Measurements from ENCODE around the gene SETD5. TPM values are rescaled to one million over a fixed set of nuclear protein-coding genes. Genes with fewer than 3 reads are reported as not detected.

Gene SETD5
- total RNA-seq, 1 experiment from 2014 or later, result 279 TPM

DNA sequence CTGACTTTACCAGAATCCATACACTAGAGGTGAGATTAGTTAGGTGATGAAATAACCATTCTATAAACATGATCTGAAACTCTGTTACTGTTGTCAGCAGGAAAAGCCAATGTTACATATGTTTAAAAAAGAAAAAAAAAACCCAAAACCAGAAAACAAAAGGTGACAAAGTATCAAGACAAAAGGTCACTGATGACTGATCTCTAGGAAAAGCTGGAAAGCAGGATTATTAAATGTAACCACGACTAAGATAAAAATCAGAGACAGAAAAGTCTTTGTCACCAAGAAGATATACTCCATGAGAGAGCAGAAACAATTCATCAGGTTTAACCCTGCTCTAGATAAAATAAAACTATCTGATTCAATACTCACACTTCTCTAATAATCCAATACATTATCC, 5.4 kb upstream of the SETD5 start:
- POLR2A ChIA-PET, result no interaction called here
- H3K36me3 Mint-ChIP-seq, result peaks cover 65% of the 10 kb centered on the region
- ATAC-seq, result no peak
- H3K9me3 Mint-ChIP-seq, result no peaks in the 10 kb centered on the region
- no peaks in the 10 kb centered on the region for H3K27me3 Mint-ChIP-seq (ENCODE audit: low read depth)
- H3K27ac Mint-ChIP-seq, result peak overlapping the region; percentile 45
- CTCF ChIA-PET, result interaction anchor here (0.6 to 1.0 kb wide), 2 partner anchors 39 to 175 kb away, joined by 3 read pairs; no protein-coding TSS in a partner anchor
- DNase-seq (ENCODE audit: low spot score), result no peak
- H3K4me3 Mint-ChIP-seq, result no peak overlapping the region
- peaks cover 22% of the 10 kb centered on the region for H3K4me1 Mint-ChIP-seq
- no peak for TF ChIP-seq CREB1 (CRISPR knock-in tag; IDR thresholded peaks at IDR 0.05)
- no peak for TF ChIP-seq NR3C1 (CRISPR knock-in tag; conservative IDR thresholded peaks at IDR 0.05; ENCODE audit: low read depth)
- TF ChIP-seq, protein P1, sequence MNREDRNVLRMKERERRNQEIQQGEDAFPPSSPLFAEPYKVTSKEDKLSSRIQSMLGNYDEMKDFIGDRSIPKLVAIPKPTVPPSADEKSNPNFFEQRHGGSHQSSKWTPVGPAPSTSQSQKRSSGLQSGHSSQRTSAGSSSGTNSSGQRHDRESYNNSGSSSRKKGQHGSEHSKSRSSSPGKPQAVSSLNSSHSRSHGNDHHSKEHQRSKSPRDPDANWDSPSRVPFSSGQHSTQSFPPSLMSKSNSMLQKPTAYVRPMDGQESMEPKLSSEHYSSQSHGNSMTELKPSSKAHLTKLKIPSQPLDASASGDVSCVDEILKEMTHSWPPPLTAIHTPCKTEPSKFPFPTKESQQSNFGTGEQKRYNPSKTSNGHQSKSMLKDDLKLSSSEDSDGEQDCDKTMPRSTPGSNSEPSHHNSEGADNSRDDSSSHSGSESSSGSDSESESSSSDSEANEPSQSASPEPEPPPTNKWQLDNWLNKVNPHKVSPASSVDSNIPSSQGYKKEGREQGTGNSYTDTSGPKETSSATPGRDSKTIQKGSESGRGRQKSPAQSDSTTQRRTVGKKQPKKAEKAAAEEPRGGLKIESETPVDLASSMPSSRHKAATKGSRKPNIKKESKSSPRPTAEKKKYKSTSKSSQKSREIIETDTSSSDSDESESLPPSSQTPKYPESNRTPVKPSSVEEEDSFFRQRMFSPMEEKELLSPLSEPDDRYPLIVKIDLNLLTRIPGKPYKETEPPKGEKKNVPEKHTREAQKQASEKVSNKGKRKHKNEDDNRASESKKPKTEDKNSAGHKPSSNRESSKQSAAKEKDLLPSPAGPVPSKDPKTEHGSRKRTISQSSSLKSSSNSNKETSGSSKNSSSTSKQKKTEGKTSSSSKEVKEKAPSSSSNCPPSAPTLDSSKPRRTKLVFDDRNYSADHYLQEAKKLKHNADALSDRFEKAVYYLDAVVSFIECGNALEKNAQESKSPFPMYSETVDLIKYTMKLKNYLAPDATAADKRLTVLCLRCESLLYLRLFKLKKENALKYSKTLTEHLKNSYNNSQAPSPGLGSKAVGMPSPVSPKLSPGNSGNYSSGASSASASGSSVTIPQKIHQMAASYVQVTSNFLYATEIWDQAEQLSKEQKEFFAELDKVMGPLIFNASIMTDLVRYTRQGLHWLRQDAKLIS (CRISPR knock-in tag; IDR thresholded peaks at IDR 0.05; ENCODE audit: borderline replicate concordance), result no peak
- TF ChIP-seq EMX1 (CRISPR knock-in tag; IDR thresholded peaks at IDR 0.05), result no peak
- TF ChIP-seq, protein P2, sequence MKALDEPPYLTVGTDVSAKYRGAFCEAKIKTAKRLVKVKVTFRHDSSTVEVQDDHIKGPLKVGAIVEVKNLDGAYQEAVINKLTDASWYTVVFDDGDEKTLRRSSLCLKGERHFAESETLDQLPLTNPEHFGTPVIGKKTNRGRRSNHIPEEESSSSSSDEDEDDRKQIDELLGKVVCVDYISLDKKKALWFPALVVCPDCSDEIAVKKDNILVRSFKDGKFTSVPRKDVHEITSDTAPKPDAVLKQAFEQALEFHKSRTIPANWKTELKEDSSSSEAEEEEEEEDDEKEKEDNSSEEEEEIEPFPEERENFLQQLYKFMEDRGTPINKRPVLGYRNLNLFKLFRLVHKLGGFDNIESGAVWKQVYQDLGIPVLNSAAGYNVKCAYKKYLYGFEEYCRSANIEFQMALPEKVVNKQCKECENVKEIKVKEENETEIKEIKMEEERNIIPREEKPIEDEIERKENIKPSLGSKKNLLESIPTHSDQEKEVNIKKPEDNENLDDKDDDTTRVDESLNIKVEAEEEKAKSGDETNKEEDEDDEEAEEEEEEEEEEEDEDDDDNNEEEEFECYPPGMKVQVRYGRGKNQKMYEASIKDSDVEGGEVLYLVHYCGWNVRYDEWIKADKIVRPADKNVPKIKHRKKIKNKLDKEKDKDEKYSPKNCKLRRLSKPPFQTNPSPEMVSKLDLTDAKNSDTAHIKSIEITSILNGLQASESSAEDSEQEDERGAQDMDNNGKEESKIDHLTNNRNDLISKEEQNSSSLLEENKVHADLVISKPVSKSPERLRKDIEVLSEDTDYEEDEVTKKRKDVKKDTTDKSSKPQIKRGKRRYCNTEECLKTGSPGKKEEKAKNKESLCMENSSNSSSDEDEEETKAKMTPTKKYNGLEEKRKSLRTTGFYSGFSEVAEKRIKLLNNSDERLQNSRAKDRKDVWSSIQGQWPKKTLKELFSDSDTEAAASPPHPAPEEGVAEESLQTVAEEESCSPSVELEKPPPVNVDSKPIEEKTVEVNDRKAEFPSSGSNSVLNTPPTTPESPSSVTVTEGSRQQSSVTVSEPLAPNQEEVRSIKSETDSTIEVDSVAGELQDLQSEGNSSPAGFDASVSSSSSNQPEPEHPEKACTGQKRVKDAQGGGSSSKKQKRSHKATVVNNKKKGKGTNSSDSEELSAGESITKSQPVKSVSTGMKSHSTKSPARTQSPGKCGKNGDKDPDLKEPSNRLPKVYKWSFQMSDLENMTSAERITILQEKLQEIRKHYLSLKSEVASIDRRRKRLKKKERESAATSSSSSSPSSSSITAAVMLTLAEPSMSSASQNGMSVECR (CRISPR knock-in tag; IDR thresholded peaks at IDR 0.05; ENCODE audit: borderline replicate concordance), result no peak
- TF ChIP-seq, protein P3, sequence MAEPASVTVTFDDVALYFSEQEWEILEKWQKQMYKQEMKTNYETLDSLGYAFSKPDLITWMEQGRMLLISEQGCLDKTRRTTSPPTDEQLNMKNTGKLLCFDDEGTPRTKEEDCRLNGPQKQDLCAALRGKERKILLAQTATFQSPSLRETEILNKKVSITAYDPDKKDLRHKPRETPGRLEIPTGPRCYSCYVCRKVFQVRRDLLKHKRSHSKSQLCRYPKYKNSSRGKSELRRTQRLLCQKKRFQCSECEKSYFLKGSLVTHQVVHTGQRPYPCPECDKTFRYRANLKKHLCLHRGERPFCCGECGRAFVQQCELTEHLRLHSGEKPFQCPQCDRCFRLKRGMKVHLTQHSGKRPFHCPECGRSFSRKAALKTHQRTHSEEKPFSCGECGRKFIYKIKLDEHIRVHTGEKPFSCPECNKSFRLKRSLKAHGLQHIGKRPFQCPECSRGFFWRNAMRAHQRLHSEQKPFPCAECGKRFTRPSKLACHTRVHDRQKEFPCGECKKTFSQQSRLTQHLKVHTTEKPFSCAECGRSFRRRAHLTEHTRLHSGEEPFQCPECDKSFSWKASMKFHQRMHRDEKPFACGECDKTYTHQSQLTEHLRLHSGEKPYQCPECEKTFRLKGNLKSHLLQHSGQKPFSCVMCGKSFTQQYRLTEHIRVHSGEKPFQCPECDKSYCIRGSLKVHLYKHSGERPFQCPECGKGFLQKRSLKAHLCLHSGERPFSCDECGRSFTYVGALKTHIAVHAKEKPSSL (CRISPR knock-in tag; conservative IDR thresholded peaks at IDR 0.05), result no peak
- no peak for TF ChIP-seq SOX15 (CRISPR knock-in tag; IDR thresholded peaks at IDR 0.05)
- TF ChIP-seq MXD4 (CRISPR knock-in tag; IDR thresholded peaks at IDR 0.05; ENCODE audit: borderline replicate concordance), result no peak
- TF ChIP-seq, protein P4, sequence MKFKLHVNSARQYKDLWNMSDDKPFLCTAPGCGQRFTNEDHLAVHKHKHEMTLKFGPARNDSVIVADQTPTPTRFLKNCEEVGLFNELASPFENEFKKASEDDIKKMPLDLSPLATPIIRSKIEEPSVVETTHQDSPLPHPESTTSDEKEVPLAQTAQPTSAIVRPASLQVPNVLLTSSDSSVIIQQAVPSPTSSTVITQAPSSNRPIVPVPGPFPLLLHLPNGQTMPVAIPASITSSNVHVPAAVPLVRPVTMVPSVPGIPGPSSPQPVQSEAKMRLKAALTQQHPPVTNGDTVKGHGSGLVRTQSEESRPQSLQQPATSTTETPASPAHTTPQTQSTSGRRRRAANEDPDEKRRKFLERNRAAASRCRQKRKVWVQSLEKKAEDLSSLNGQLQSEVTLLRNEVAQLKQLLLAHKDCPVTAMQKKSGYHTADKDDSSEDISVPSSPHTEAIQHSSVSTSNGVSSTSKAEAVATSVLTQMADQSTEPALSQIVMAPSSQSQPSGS (CRISPR knock-in tag; IDR thresholded peaks at IDR 0.05; ENCODE audit: borderline replicate concordance, low read depth), result no peak
- no peak for TF ChIP-seq MYBL2 (CRISPR knock-in tag; IDR thresholded peaks at IDR 0.05)
- TF ChIP-seq ETV6 (CRISPR knock-in tag; IDR thresholded peaks at IDR 0.05), result no peak
- no peak for TF ChIP-seq SP1 (CRISPR knock-in tag; conservative IDR thresholded peaks at IDR 0.05)
- TF ChIP-seq, protein P5, sequence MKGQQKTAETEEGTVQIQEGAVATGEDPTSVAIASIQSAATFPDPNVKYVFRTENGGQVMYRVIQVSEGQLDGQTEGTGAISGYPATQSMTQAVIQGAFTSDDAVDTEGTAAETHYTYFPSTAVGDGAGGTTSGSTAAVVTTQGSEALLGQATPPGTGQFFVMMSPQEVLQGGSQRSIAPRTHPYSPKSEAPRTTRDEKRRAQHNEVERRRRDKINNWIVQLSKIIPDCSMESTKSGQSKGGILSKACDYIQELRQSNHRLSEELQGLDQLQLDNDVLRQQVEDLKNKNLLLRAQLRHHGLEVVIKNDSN (CRISPR knock-in tag; IDR thresholded peaks at IDR 0.05), result no peak
- TF ChIP-seq, protein P6, sequence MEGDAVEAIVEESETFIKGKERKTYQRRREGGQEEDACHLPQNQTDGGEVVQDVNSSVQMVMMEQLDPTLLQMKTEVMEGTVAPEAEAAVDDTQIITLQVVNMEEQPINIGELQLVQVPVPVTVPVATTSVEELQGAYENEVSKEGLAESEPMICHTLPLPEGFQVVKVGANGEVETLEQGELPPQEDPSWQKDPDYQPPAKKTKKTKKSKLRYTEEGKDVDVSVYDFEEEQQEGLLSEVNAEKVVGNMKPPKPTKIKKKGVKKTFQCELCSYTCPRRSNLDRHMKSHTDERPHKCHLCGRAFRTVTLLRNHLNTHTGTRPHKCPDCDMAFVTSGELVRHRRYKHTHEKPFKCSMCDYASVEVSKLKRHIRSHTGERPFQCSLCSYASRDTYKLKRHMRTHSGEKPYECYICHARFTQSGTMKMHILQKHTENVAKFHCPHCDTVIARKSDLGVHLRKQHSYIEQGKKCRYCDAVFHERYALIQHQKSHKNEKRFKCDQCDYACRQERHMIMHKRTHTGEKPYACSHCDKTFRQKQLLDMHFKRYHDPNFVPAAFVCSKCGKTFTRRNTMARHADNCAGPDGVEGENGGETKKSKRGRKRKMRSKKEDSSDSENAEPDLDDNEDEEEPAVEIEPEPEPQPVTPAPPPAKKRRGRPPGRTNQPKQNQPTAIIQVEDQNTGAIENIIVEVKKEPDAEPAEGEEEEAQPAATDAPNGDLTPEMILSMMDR (IDR thresholded peaks at IDR 0.05), result no peak
- TF ChIP-seq, protein P7, sequence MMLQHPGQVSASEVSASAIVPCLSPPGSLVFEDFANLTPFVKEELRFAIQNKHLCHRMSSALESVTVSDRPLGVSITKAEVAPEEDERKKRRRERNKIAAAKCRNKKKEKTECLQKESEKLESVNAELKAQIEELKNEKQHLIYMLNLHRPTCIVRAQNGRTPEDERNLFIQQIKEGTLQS (CRISPR knock-in tag; conservative IDR thresholded peaks at IDR 0.05), result no peak
- TF ChIP-seq, protein P8, sequence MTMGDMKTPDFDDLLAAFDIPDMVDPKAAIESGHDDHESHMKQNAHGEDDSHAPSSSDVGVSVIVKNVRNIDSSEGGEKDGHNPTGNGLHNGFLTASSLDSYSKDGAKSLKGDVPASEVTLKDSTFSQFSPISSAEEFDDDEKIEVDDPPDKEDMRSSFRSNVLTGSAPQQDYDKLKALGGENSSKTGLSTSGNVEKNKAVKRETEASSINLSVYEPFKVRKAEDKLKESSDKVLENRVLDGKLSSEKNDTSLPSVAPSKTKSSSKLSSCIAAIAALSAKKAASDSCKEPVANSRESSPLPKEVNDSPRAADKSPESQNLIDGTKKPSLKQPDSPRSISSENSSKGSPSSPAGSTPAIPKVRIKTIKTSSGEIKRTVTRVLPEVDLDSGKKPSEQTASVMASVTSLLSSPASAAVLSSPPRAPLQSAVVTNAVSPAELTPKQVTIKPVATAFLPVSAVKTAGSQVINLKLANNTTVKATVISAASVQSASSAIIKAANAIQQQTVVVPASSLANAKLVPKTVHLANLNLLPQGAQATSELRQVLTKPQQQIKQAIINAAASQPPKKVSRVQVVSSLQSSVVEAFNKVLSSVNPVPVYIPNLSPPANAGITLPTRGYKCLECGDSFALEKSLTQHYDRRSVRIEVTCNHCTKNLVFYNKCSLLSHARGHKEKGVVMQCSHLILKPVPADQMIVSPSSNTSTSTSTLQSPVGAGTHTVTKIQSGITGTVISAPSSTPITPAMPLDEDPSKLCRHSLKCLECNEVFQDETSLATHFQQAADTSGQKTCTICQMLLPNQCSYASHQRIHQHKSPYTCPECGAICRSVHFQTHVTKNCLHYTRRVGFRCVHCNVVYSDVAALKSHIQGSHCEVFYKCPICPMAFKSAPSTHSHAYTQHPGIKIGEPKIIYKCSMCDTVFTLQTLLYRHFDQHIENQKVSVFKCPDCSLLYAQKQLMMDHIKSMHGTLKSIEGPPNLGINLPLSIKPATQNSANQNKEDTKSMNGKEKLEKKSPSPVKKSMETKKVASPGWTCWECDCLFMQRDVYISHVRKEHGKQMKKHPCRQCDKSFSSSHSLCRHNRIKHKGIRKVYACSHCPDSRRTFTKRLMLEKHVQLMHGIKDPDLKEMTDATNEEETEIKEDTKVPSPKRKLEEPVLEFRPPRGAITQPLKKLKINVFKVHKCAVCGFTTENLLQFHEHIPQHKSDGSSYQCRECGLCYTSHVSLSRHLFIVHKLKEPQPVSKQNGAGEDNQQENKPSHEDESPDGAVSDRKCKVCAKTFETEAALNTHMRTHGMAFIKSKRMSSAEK (CRISPR knock-in tag; IDR thresholded peaks at IDR 0.05; ENCODE audit: borderline replicate concordance), result no peak
- TF ChIP-seq, protein P9, sequence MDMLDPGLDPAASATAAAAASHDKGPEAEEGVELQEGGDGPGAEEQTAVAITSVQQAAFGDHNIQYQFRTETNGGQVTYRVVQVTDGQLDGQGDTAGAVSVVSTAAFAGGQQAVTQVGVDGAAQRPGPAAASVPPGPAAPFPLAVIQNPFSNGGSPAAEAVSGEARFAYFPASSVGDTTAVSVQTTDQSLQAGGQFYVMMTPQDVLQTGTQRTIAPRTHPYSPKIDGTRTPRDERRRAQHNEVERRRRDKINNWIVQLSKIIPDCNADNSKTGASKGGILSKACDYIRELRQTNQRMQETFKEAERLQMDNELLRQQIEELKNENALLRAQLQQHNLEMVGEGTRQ (CRISPR knock-in tag; IDR thresholded peaks at IDR 0.05), result no peak
